A673 (cell line): ENCODE results near the gene SYTL5.

ENCODE experiments used
- CTCF ChIP-seq: fragments of 300-800, 200-600 bp; sonication (generic); conservative IDR thresholded peaks from 2 replicates; pipeline ENCODE4 v1.5.1; 2017; ENCODE audit warnings: low read depth, mild to moderate bottlenecking, antibody characterized with exemption, low read length, moderate library complexity, mixed read lengths
- EZH2 ChIP-seq: fragments of 200-600 bp; sonication (generic); IDR thresholded peaks from 2 replicates; pipeline ENCODE4 v1.6.1; 2017; ENCODE audit warnings: borderline replicate concordance, low read depth, mild to moderate bottlenecking, mixed read lengths, antibody characterized with exemption, low read length; ENCODE audit not compliant: poor library complexity, severe bottlenecking

DNA sequence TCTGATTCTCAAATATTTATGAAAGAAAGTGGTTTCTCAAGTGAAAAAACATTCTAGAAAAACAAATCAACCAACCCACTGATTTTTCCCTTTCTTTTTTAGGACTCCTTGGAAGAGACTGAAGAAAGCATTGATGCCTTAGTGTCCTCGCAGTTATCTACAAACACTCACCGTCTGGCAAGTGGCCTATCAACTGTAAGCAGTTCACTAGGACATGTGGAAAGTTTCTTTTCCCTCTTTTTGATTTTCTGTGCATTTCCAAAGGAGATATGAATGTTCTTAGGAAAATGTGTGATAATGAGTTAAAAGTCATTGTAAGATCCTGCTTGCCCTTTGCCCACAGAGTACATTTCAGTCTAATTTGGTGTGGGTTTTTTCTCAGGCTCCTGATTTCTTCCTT lies 95.9 kb downstream of the SYTL5 start:
- TF ChIP-seq CTCF (no peak), EZH2 (no peak)
